Left colon (tissue), 2 donors: ENCODE data around the gene RHOC. TPM values are rescaled to one million over a fixed set of nuclear protein-coding genes. Genes with fewer than 3 reads are reported as not detected.
"Not testable (repeated sequence)": the region's sequence is repeated elsewhere in the genome, so short reads cannot be mapped to it uniquely, and the experiment has no call there.

Source experiments
- ATAC-seq: fragments of 200-7000 bp; cut with Tn5 transposase; one replicate; pipeline ENCODE4 v1.9.1; 2020; ENCODE audit warnings: mild to moderate bottlenecking, moderate library complexity
- DNase-seq, 2 donors: peaks; one replicate each; pipeline ENCODE4 v3.0.0-alpha.2; 2020
- intact Hi-C, 2 donors: fragments of 100-400 bp; cut with DNase I in 1 of 2; cut with micrococcal nuclease in 1 of 2; formaldehyde crosslinking; loops; one replicate each; pipeline versions ENCODE4 v1.11.2 to v1.14.0; 2022; cut with DNase I, micrococcal nuclease
- long read RNA-seq: library from polyadenylated mRNA; unstranded; transcript quantifications from one replicate; pipeline ENCODE4 v2.0.0, GENCODE V29; 2021
- total RNA-seq, 2 donors: library from RNA; stranded (reverse); fragmentation: NEBNext Ultra II Directional; extraction: Animal tissue kit (Norgen Biotek cat#: 25700); gene quantifications; one replicate each; pipeline ENCODE4 v1.2.1, GENCODE V29; 2021
- donor health status: DM: no; HTN: no; CAD: no.
- donor health status: DM: yes; HTN: yes; CAD: no.

Gene RHOC
- 100 to 1,000 TPM; 466 to 701 TPM for total RNA-seq
- long read RNA-seq, transcript RHOC-208 (5 exons, 1,355 nt), result minor isoform, 155 of 451 reads
- long read RNA-seq, transcript RHOC-202 (6 exons, 1,418 nt), result major isoform, 202 of 451 reads
- long read RNA-seq, transcript RHOC-206 (6 exons, 888 nt), result minor isoform, 9 of 451 reads
- long read RNA-seq, partial matches to known transcripts, result 47 of 451 reads
- long read RNA-seq, other reads (novel, unspliced or antisense), result 34 of 451 reads

GRCh38 chr1:112706505-112707220, at the start of gene RHOC:
RHOC (minus strand) TSS chr1:112707127; CDS start chr1:112703799, 3,328 bp downstream.
- intact Hi-C loops, result loop anchor here in 1 of 2 donors (5.0 to 10.0 kb wide), 3 partner anchors 89 to 314 kb away; partner anchors contain the start of genes CAPZA1, ST7L and WNT2B
- peak; percentile 71 to 78 for DNase-seq
- peak; percentile 69 for ATAC-seq

GRCh38 chr1:112754116-112754628, 47.2 kb upstream of the RHOC start:
- no peak for DNase-seq
- intact Hi-C loops, result no loop called here
- no peak for ATAC-seq

GRCh38 chr1:112748396-112748795, 41.5 kb upstream of the RHOC start:
- ATAC-seq (no peak), DNase-seq (no peak)
- intact Hi-C loops, result no loop called here

- peak; percentile 63 for ATAC-seq
- intact Hi-C loops, result no loop called here
- DNase-seq, result peak in 1 of 2 donors; percentile 14
These were observed 37.2 kb upstream of the RHOC start for GRCh38 chr1:112744009-112744578.

GRCh38 chr1:112743174-112744008, 36.5 kb upstream of the RHOC start:
- DNase-seq (no peak), ATAC-seq (no peak)
- intact Hi-C loops, result no loop called here

GRCh38 chr1:112737573-112737972, 30.6 kb upstream of the RHOC start:
- ATAC-seq (no peak), DNase-seq (no peak)
- intact Hi-C loops, result no loop called here

GRCh38 chr1:112735752-112736151, 28.8 kb upstream of the RHOC start:
- intact Hi-C loops, result no loop called here
- ATAC-seq (no peak), DNase-seq (no peak)

GRCh38 chr1:112731451-112731850, 24.5 kb upstream of the RHOC start:
- intact Hi-C loops, result no loop called here
- no peak for ATAC-seq
- DNase-seq, result no peak

- DNase-seq (no peak), ATAC-seq (no peak)
- intact Hi-C loops, result no loop called here
These were observed 23.0 kb upstream of the RHOC start for GRCh38 chr1:112729909-112730308.

- DNase-seq, ATAC-seq, intact Hi-C loops: not testable (repeated sequence)
These were observed 22.1 kb upstream of the RHOC start for GRCh38 chr1:112729011-112729410.

GRCh38 chr1:112728306-112728971, 21.5 kb upstream of the RHOC start:
- intact Hi-C loops, ATAC-seq, DNase-seq: not testable (repeated sequence)

GRCh38 chr1:112727716-112728115, 20.8 kb upstream of the RHOC start:
- ATAC-seq (no peak), DNase-seq (no peak)
- intact Hi-C loops, result no loop called here

- DNase-seq, ATAC-seq, intact Hi-C loops: not testable (repeated sequence)
These were observed 17.3 kb upstream of the RHOC start for GRCh38 chr1:112724240-112724639.

- ATAC-seq (no peak), DNase-seq (no peak)
- intact Hi-C loops, result no loop called here
These were observed 16.5 kb upstream of the RHOC start for GRCh38 chr1:112723511-112723839.

- intact Hi-C loops, result no loop called here
- peak; percentile 67 for ATAC-seq
- DNase-seq, result no peak
These were observed 15.9 kb upstream of the RHOC start for GRCh38 chr1:112722601-112723510.

- intact Hi-C loops, result no loop called here
- no peak for ATAC-seq
- no peak for DNase-seq
These were observed 15.1 kb upstream of the RHOC start for GRCh38 chr1:112721966-112722524.

- ATAC-seq, intact Hi-C loops, DNase-seq: not testable (repeated sequence)
These were observed 14.4 kb upstream of the RHOC start for GRCh38 chr1:112721294-112721693.
